ENCODE results near the gene ZMYM2.

ZMYM2 gene

GRCh38 chr13:20131057-20131832 is 172.7 kb downstream of the ZMYM2 start:
- no peak overlapping the region for H3K4me3 ChIP-seq (ENCODE audit: low read depth, low read length)

- H3K4me3 ChIP-seq (ENCODE audit: low read depth, low read length) = no peak overlapping the region
Measured at GRCh38 chr13:20132052-20132634, 173.6 kb downstream of the ZMYM2 start.

- no peak overlapping the region for H3K4me3 ChIP-seq (ENCODE audit: low read depth, low read length)
Measured at GRCh38 chr13:20134732-20135131, 176.2 kb downstream of the ZMYM2 start.

- H3K4me3 ChIP-seq (ENCODE audit: low read depth, low read length) = no peak overlapping the region
Measured at GRCh38 chr13:20136781-20137703, 178.5 kb downstream of the ZMYM2 start.

- H3K4me3 ChIP-seq (ENCODE audit: low read depth, low read length) = no peak overlapping the region
Measured at GRCh38 chr13:20137875-20138274, 179.3 kb downstream of the ZMYM2 start.

- H3K4me3 ChIP-seq (ENCODE audit: low read depth, low read length) = no peak overlapping the region
Measured at GRCh38 chr13:20140487-20140886, 182.0 kb downstream of the ZMYM2 start.
